HepG2 (cell line): ENCODE results near the gene MRPS14. TPM values are rescaled to one million over a fixed set of nuclear protein-coding genes. Genes with fewer than 3 reads are reported as not detected.

Experiments used
- AFF4 ChIP-seq: sonication (generic); formaldehyde crosslinking; IDR thresholded peaks from 2 replicates; pipeline ENCODE4 v1.4.0; 2020; ENCODE audit warnings: missing genetic modification reagents
- AHR ChIP-seq: IDR thresholded peaks from 2 replicates; pipeline ENCODE4 v1.6.1; 2018; ENCODE audit warnings: missing genetic modification reagents, missing compliant biosample characterization
- CCAR2 ChIP-seq: fragments of 200-400 bp; formaldehyde crosslinking; optimal IDR thresholded peaks from 2 replicates; pipeline ENCODE3; 2018; ENCODE audit warnings: low read depth, mild to moderate bottlenecking, low read length, moderate library complexity
- CEBPZ ChIP-seq: IDR thresholded peaks from 2 replicates; pipeline ENCODE4 v1.6.1; 2012; ENCODE audit warnings: low read length, improper control_type of control experiment
- CHD4 ChIP-seq: fragments of 200-600 bp; sonication (generic); IDR thresholded peaks from 2 replicates; pipeline ENCODE4 v1.7.0; 2017; ENCODE audit warnings: mild to moderate bottlenecking, low read length, borderline replicate concordance
- ESRRA ChIP-seq: sonication (generic); formaldehyde crosslinking; IDR thresholded peaks from 2 replicates; pipeline ENCODE4 v1.5.1; 2020; ENCODE audit warnings: mild to moderate bottlenecking, low read depth, missing genetic modification reagents
- FLYWCH1 ChIP-seq: sonication (generic); formaldehyde crosslinking; IDR thresholded peaks from 2 replicates; pipeline ENCODE4 v1.8.1; 2023; ENCODE audit warnings: mild to moderate bottlenecking, missing genetic modification reagents
- GMEB1 ChIP-seq: sonication (generic); formaldehyde crosslinking; IDR thresholded peaks from 2 replicates; pipeline ENCODE4 v1.5.1; 2020; ENCODE audit warnings: missing genetic modification reagents, mild to moderate bottlenecking, borderline replicate concordance
- HDAC6 ChIP-seq: fragments of 200-600 bp; sonication (generic); IDR thresholded peaks from 2 replicates; pipeline ENCODE4 v1.7.0; 2017; ENCODE audit warnings: mild to moderate bottlenecking, antibody characterized with exemption, low read length, low read depth
- KDM5B ChIP-seq: sonication (generic); formaldehyde crosslinking; IDR thresholded peaks from 2 replicates; pipeline ENCODE4 v1.4.0; 2020; ENCODE audit warnings: missing genetic modification reagents, mild to moderate bottlenecking, borderline replicate concordance
- MAFF ChIP-seq: IDR thresholded peaks from 2 replicates; pipeline ENCODE4 v1.6.1; 2011; ENCODE audit warnings: low read depth, low read length, improper control_type of control experiment
- RCOR2 ChIP-seq: IDR thresholded peaks from 2 replicates; pipeline ENCODE4 v1.6.1; 2016; ENCODE audit warnings: missing biosample characterization, missing genetic modification reagents
- SMC3 ChIP-seq: IDR thresholded peaks from 2 replicates; pipeline ENCODE4 v1.6.1; 2011; ENCODE audit warnings: low read length, improper control_type of control experiment
- THAP11 ChIP-seq: IDR thresholded peaks from 2 replicates; pipeline ENCODE4 v1.6.1; 2016; ENCODE audit warnings: missing biosample characterization, missing genetic modification reagents
- ZNF264 ChIP-seq: sonication (generic); formaldehyde crosslinking; IDR thresholded peaks from 2 replicates; pipeline ENCODE4 v1.4.0; 2020; ENCODE audit warnings: missing genetic modification reagents
- ZNF569 ChIP-seq: sonication (generic); formaldehyde crosslinking; IDR thresholded peaks from 2 replicates; pipeline ENCODE4 v1.5.0; 2020; ENCODE audit warnings: mild to moderate bottlenecking, missing genetic modification reagents, moderate library complexity, borderline replicate concordance
- ZNF570 ChIP-seq: sonication (generic); formaldehyde crosslinking; IDR thresholded peaks from 2 replicates; pipeline ENCODE4 v1.4.0; 2020; ENCODE audit warnings: mild to moderate bottlenecking, missing genetic modification reagents, borderline replicate concordance
- ZNF598 ChIP-seq: sonication (generic); formaldehyde crosslinking; IDR thresholded peaks from 2 replicates; pipeline ENCODE4 v1.5.1; 2020; ENCODE audit warnings: mild to moderate bottlenecking, missing genetic modification reagents, borderline replicate concordance
- ZNF652 ChIP-seq: IDR thresholded peaks from 2 replicates; pipeline ENCODE4 v1.6.1; 2016; ENCODE audit warnings: low read depth, borderline replicate concordance
- ZNF678 ChIP-seq: sonication (generic); formaldehyde crosslinking; IDR thresholded peaks from 2 replicates; pipeline ENCODE4 v1.4.0; 2020; ENCODE audit warnings: mild to moderate bottlenecking, missing genetic modification reagents
- ZNF816 ChIP-seq: sonication (generic); formaldehyde crosslinking; IDR thresholded peaks from 2 replicates; pipeline ENCODE4 v1.8.0; 2022; ENCODE audit warnings: missing genetic modification reagents, mild to moderate bottlenecking, borderline replicate concordance
- polyA plus RNA-seq, 8 experiments: library from polyadenylated mRNA; depleted of rRNA in 3 of 8; stranded (reverse) in 7 of 8; unstranded in 1 of 8; fragments of >200 nt; fragmentation: Illumina TruSeq in 4 of 8; extraction: Trizol in 4 of 8; gene quantifications; 2 replicates each; pipeline versions ENCODE4 v1.2.1 to v1.2.3, GENCODE V29; 2011 to 2016; ENCODE audit warnings: low read depth in 4 of 8, missing spikeins in 1 of 8, mixed read lengths in 1 of 8; ENCODE audit not compliant: insufficient read depth in 1 of 8
- total RNA-seq, 5 experiments: library from RNA; depleted of rRNA; stranded (reverse); fragments of >200 nt; fragmentation: Illumina TruSeq; extraction: Trizol; gene quantifications; 2 replicates each; pipeline ENCODE4 v1.2.3, GENCODE V29; 2016; ENCODE audit warnings: low read depth in 1 of 5

Gene MRPS14
- total and polyA plus RNA-seq, 2 of the 13 experiments (the other 11 are each of a cell fraction or from before 2014, with no cell fraction given) = 36.6 to 43.2 TPM

- TF ChIP-seq FLYWCH1 (CRISPR knock-in tag) (no peak), AHR (CRISPR knock-in tag) (0 out of 2 replicates have a peak, but pooled peaks have one; percentile 35), CEBPZ (no peak), GMEB1 (peak; percentile 73; the same call in 1 of the 2 replicates), ZNF598 (CRISPR knock-in tag) (peak; percentile 66; the same call in 1 of the 2 replicates), THAP11 (CRISPR knock-in tag) (peak; percentile 90), CHD4 (peak; percentile 30; the same call in 1 of the 2 replicates), AFF4 (CRISPR knock-in tag) (no peak), ZNF264 (CRISPR knock-in tag) (0 out of 2 replicates have a peak, but pooled peaks have one; percentile 18), ZNF816 (peak; percentile 61; the same call in 1 of the 2 replicates), ESRRA (peak; percentile 28), ZNF652 (CRISPR knock-in tag) (no peak), RCOR2 (CRISPR knock-in tag) (no peak), ZNF678 (CRISPR knock-in tag) (no peak), SMC3 (no peak), HDAC6 (no peak), KDM5B (peak; percentile 61; the same call in 1 of the 2 replicates), CCAR2 (peak; percentile 91), ZNF569 (CRISPR knock-in tag) (no peak), ZNF570 (CRISPR knock-in tag) (no peak), MAFF (no peak)
Measured at GRCh38 chr1:175023043-175023921, at the start of gene MRPS14 (continued).
